ENCODE results near the gene HDAC4.

HDAC4 gene

DNA sequence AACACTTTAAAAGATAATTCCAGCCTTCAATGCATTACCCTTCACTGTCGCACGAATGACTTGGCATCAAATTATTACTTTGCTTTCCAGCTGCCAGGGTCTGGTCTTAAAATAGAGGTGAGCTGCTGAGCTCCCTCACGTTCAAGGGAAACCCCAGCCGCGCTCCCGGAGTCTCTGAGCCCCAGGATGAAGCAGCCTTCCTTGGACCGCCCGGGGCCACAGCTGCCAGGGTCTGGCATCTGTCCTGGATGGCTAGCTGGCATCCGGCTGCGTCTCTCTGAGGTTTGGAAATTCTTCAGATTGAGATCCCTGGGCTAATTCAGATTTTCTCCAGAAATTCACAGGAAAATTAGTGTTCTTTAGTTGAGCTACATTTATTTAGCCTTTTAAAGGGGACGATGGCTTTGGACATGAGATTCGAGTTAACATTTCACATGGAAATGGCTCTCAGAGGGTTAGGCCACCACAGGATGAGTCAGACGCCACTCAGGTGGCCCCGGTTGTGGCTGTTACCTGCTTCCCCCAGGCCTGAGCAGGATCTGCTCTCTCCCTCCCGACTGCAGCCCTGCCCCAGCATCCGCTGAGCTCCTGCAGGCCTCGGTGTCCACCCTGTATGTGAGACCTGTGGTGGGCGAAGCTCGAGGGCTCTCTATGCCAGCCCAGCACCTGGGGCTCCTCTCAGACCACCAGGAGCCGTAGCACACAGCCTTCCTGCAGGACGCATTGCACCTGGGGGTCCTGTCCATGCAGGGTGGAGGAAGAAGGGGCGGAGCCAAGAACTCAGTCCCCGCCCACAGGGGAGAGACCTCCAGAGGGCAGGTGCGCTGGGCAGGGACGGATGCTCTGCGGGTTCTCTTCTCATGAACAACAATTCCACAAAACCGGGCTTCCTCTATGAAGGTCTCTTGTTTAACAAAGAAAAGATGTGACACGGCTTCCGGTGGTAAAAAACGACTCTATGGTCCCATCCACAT, 297.4 kb downstream of the HDAC4 start:
- H3F3A ChIP-seq (ENCODE audit: insufficient read depth), result no peaks in the 10 kb centered on the region
- H2AFZ ChIP-seq (ENCODE audit: low read depth, low read length, severe bottlenecking), result no peak overlapping the region
- H3K9me3 ChIP-seq (ENCODE audit: insufficient read depth, low read length), result no peaks in the 10 kb centered on the region
- H3K79me2 ChIP-seq (ENCODE audit: insufficient read depth, low read length), result no peaks in the 10 kb centered on the region
- H3K27me3 ChIP-seq (ENCODE audit: low read length), result no peaks in the 10 kb centered on the region
- no peaks in the 10 kb centered on the region for H4K20me1 ChIP-seq (ENCODE audit: low read depth, low read length)
- H3K9me2 ChIP-seq (replicated peaks; ENCODE audit: insufficient read depth, low read length), result no peaks in the 10 kb centered on the region
- H3K27ac ChIP-seq (ENCODE audit: low read depth, low read length), result no peak overlapping the region
- no peak overlapping the region for H3K4me3 ChIP-seq (ENCODE audit: insufficient read depth, low read length, poor library complexity, severe bottlenecking)
- TF ChIP-seq, protein P1, sequence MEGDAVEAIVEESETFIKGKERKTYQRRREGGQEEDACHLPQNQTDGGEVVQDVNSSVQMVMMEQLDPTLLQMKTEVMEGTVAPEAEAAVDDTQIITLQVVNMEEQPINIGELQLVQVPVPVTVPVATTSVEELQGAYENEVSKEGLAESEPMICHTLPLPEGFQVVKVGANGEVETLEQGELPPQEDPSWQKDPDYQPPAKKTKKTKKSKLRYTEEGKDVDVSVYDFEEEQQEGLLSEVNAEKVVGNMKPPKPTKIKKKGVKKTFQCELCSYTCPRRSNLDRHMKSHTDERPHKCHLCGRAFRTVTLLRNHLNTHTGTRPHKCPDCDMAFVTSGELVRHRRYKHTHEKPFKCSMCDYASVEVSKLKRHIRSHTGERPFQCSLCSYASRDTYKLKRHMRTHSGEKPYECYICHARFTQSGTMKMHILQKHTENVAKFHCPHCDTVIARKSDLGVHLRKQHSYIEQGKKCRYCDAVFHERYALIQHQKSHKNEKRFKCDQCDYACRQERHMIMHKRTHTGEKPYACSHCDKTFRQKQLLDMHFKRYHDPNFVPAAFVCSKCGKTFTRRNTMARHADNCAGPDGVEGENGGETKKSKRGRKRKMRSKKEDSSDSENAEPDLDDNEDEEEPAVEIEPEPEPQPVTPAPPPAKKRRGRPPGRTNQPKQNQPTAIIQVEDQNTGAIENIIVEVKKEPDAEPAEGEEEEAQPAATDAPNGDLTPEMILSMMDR (IDR thresholded peaks at IDR 0.05; ENCODE audit: insufficient read depth, low read length, poor library complexity, severe bottlenecking), result no peak
- TF ChIP-seq EZH2phosphoT487 (conservative IDR thresholded peaks at IDR 0.05; ENCODE audit: low read length), result no peak
- H3K36me3 ChIP-seq (ENCODE audit: low read length), result no peaks in the 10 kb centered on the region
- no peak overlapping the region for H3K4me2 ChIP-seq (ENCODE audit: low read depth, low read length, poor library complexity, severe bottlenecking)
- H3K9ac ChIP-seq (ENCODE audit: low read length), result no peak overlapping the region

DNA sequence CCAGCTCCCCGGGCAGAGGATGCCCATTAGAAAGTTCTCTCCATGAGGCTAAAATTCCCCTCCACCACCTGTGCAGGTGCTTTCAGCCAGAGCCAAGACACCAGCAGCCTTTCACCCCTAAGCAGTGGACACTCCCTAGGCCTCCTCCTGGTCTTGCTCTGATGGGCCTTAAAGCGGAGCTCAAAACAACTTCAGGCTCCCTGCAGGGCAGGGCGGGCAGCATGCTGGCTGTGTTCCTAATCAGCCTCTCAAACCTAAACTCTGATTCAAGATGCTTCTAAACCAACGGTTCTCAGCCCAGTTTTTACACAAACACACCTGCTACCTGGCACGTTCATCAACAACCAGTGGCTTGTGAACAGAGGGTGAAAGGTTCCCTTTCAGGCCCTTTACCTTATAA, 298.6 kb downstream of the HDAC4 start:
- no peak overlapping the region for H3K9ac ChIP-seq (ENCODE audit: low read length)
- TF ChIP-seq EZH2phosphoT487 (conservative IDR thresholded peaks at IDR 0.05; ENCODE audit: low read length), result no peak
- TF ChIP-seq, protein P1 (IDR thresholded peaks at IDR 0.05; ENCODE audit: insufficient read depth, low read length, poor library complexity, severe bottlenecking), result no peak
- no peak overlapping the region for H3K4me2 ChIP-seq (ENCODE audit: low read depth, low read length, poor library complexity, severe bottlenecking)
- no peak overlapping the region for H3K27ac ChIP-seq (ENCODE audit: low read depth, low read length)
- H2AFZ ChIP-seq (ENCODE audit: low read depth, low read length, severe bottlenecking), result no peak overlapping the region
- no peaks in the 10 kb centered on the region for H3K9me3 ChIP-seq (ENCODE audit: insufficient read depth, low read length)
- no peak overlapping the region for H3K4me3 ChIP-seq (ENCODE audit: insufficient read depth, low read length, poor library complexity, severe bottlenecking)
- no peaks in the 10 kb centered on the region for H4K20me1 ChIP-seq (ENCODE audit: low read depth, low read length)
- H3K27me3 ChIP-seq (ENCODE audit: low read length), result no peaks in the 10 kb centered on the region
- no peaks in the 10 kb centered on the region for H3K36me3 ChIP-seq (ENCODE audit: low read length)
- no peaks in the 10 kb centered on the region for H3F3A ChIP-seq (ENCODE audit: insufficient read depth)
- H3K79me2 ChIP-seq (ENCODE audit: insufficient read depth, low read length), result no peaks in the 10 kb centered on the region
- H3K9me2 ChIP-seq (replicated peaks; ENCODE audit: insufficient read depth, low read length), result no peaks in the 10 kb centered on the region

DNA sequence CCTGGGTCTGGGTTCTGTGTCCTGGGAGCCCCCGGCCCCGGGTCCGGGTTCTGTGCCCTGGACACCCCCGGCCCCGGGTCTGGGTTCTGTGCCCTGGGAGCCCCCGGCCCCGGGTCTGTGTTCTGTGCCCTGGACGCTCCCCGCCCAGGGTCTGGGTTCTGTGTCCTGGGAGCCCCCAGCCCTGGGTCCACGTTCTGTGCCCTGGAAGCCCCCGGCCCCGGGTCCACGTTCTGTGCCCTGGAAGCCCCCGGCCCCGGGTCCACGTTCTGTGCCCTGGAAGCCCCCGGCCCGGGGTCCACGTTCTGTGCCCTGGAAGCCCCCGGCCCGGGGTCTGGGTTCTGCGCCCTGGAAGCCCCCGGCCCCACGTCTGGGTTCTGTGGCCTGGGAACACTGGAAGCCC, 299.0 kb downstream of the HDAC4 start:
- H2AFZ ChIP-seq (ENCODE audit: low read depth, low read length, severe bottlenecking), result no peak overlapping the region
- no peak overlapping the region for H3K9ac ChIP-seq (ENCODE audit: low read length)
- no peaks in the 10 kb centered on the region for H3K36me3 ChIP-seq (ENCODE audit: low read length)
- H3K9me2 ChIP-seq (replicated peaks; ENCODE audit: insufficient read depth, low read length), result no peaks in the 10 kb centered on the region
- no peak overlapping the region for H3K4me3 ChIP-seq (ENCODE audit: insufficient read depth, low read length, poor library complexity, severe bottlenecking)
- H3K4me2 ChIP-seq (ENCODE audit: low read depth, low read length, poor library complexity, severe bottlenecking), result no peak overlapping the region
- no peaks in the 10 kb centered on the region for H3F3A ChIP-seq (ENCODE audit: insufficient read depth)
- H3K79me2 ChIP-seq (ENCODE audit: insufficient read depth, low read length), result no peaks in the 10 kb centered on the region
- H3K27me3 ChIP-seq (ENCODE audit: low read length), result no peaks in the 10 kb centered on the region
- H3K27ac ChIP-seq (ENCODE audit: low read depth, low read length), result no peak overlapping the region
- no peak for TF ChIP-seq EZH2phosphoT487 (conservative IDR thresholded peaks at IDR 0.05; ENCODE audit: low read length)
- TF ChIP-seq, protein P1 (IDR thresholded peaks at IDR 0.05; ENCODE audit: insufficient read depth, low read length, poor library complexity, severe bottlenecking), result no peak
- no peaks in the 10 kb centered on the region for H3K9me3 ChIP-seq (ENCODE audit: insufficient read depth, low read length)
- no peaks in the 10 kb centered on the region for H4K20me1 ChIP-seq (ENCODE audit: low read depth, low read length)
